A549 (cell line): ENCODE results near the gene INPP5A.

ENCODE experiments used
- TF ChIP-seq, protein P1 (sequence below): IDR thresholded peaks from 2 replicates; pipeline ENCODE4 v1.6.1; 2012
- TF ChIP-seq, protein P2 (sequence below): fragments of >200 bp; sonication (Bioruptor Twin); formaldehyde crosslinking; IDR thresholded peaks from 3 replicates; pipeline ENCODE4 v1.5.1; 2016

GRCh38 chr10:132749371-132749795 lies 211.8 kb downstream of the INPP5A start:
- TF ChIP-seq, protein P1, sequence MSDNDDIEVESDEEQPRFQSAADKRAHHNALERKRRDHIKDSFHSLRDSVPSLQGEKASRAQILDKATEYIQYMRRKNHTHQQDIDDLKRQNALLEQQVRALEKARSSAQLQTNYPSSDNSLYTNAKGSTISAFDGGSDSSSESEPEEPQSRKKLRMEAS: no peak
- TF ChIP-seq, protein P2, sequence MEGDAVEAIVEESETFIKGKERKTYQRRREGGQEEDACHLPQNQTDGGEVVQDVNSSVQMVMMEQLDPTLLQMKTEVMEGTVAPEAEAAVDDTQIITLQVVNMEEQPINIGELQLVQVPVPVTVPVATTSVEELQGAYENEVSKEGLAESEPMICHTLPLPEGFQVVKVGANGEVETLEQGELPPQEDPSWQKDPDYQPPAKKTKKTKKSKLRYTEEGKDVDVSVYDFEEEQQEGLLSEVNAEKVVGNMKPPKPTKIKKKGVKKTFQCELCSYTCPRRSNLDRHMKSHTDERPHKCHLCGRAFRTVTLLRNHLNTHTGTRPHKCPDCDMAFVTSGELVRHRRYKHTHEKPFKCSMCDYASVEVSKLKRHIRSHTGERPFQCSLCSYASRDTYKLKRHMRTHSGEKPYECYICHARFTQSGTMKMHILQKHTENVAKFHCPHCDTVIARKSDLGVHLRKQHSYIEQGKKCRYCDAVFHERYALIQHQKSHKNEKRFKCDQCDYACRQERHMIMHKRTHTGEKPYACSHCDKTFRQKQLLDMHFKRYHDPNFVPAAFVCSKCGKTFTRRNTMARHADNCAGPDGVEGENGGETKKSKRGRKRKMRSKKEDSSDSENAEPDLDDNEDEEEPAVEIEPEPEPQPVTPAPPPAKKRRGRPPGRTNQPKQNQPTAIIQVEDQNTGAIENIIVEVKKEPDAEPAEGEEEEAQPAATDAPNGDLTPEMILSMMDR: no peak
